B cell (primary cell): ENCODE measurements around the gene YPEL3. TPM values are rescaled to one million over a fixed set of nuclear protein-coding genes. Genes with fewer than 3 reads are reported as not detected.

ENCODE experiments used
- ATAC-seq: fragments of 200-7000 bp; cut with Tn5 transposase; one replicate; pipeline ENCODE4 v1.10.0; 2021; ENCODE audit warnings: low read depth, mild to moderate bottlenecking, moderate number of reproducible peaks, moderate library complexity
- CTCF ChIA-PET: fragments of 350-600 bp; sonication (Branson Sonifier 250); formaldehyde crosslinking; loops from one replicate; lab custom pipeline; 2021; ENCODE audit warnings: antibody characterized with exemption, inconsistent platforms; lab: Charles Lee
- POLR2A ChIA-PET: fragments of 350-600 bp; sonication (Branson Sonifier 250); formaldehyde crosslinking; loops from one replicate; lab custom pipeline; 2021; ENCODE audit warnings: antibody characterized with exemption; lab: Charles Lee
- DNase-seq: peaks from one replicate; pipeline ENCODE4 v3.0.0; 2013
- H2AFZ ChIP-seq: 2 replicates; pipeline ENCODE4 v1.6.1; 2012; ENCODE audit warnings: mild to moderate bottlenecking, low read depth, low read length; ENCODE audit not compliant: insufficient read depth, poor library complexity, severe bottlenecking
- H3K27ac ChIP-seq, 2 donors: 1 replicate in 1 of 2; 2 replicates in 1 of 2; pipeline ENCODE4 v1.5.1; 2012 to 2013; ENCODE audit warnings: low read length in 2 of 2, mild to moderate bottlenecking in 2 of 2, moderate library complexity in 1 of 2
- H3K27me3 ChIP-seq, 4 experiments: fragments of 200-600 bp in 1 of 4; sonication (generic) in 1 of 4; replicated peaks in 1 of 4; 1 replicate in 2 of 4; 2 replicates in 2 of 4; pipeline versions ENCODE4 v1.6.1 to v1.7.0; 2013 to 2016; ENCODE audit warnings: low read length in 3 of 4, mild to moderate bottlenecking in 2 of 4, mixed read lengths in 1 of 4, moderate library complexity in 1 of 4; ENCODE audit not compliant: insufficient read depth in 4 of 4, control insufficient read depth in 3 of 4; ENCODE audit errors: control extremely low read depth in 1 of 4
- H3K36me3 ChIP-seq, 2 experiments: replicated peaks in 1 of 2; 1 replicate in 1 of 2; 2 replicates in 1 of 2; pipeline versions ENCODE4 v1.6.1 to v1.7.1; 2013; ENCODE audit warnings: low read length in 1 of 2; ENCODE audit not compliant: insufficient read depth in 2 of 2, control insufficient read depth in 1 of 2; ENCODE audit errors: control extremely low read depth in 1 of 2, extremely low read depth in 1 of 2
- H3K4me1 ChIP-seq, 2 donors: fragments of 200-600 bp in 1 of 2; sonication (generic) in 1 of 2; 1 replicate in 1 of 2; 2 replicates in 1 of 2; pipeline versions ENCODE4 v1.5.1 to v1.6.1; 2013 to 2017; ENCODE audit warnings: low read length in 2 of 2; ENCODE audit not compliant: control insufficient read depth in 2 of 2, insufficient read depth in 2 of 2
- H3K4me2 ChIP-seq: replicated peaks from 2 replicates; pipeline ENCODE3; 2012; ENCODE audit warnings: mild to moderate bottlenecking, low read depth, low read length; ENCODE audit not compliant: poor library complexity, severe bottlenecking
- H3K4me3 ChIP-seq, 5 experiments: fragments of 200-600 bp in 1 of 5; sonication (generic) in 1 of 5; 1 replicate in 3 of 5; 2 replicates in 2 of 5; pipeline versions ENCODE4 v1.5.1 to v1.7.0; 2011 to 2016; ENCODE audit warnings: low read length in 4 of 5, mild to moderate bottlenecking in 4 of 5, low read depth in 2 of 5, control low read depth in 1 of 5, moderate library complexity in 1 of 5; ENCODE audit not compliant: insufficient read depth in 1 of 5; ENCODE audit errors: control extremely low read depth in 1 of 5, extremely low read depth in 1 of 5
- H3K79me2 ChIP-seq: fragments of 200-600 bp; sonication (generic); one replicate; pipeline ENCODE4 v1.6.0; 2016; ENCODE audit warnings: low read length; ENCODE audit not compliant: control insufficient read depth, insufficient read depth
- H3K9ac ChIP-seq: fragments of 200-600 bp; sonication (generic); 2 replicates; pipeline ENCODE4 v1.6.1; 2017; ENCODE audit warnings: mild to moderate bottlenecking, low read length, moderate library complexity
- H3K9me3 ChIP-seq, 3 donors: one replicate each; pipeline versions ENCODE4 v1.6.1 to v1.7.1; 2013; ENCODE audit warnings: low read length in 2 of 3; ENCODE audit not compliant: control insufficient read depth in 2 of 3, insufficient read depth in 1 of 3; ENCODE audit errors: control extremely low read depth in 1 of 3
- H4K20me1 ChIP-seq: 2 replicates; pipeline ENCODE4 v1.6.0; 2012; ENCODE audit warnings: mild to moderate bottlenecking, low read length; ENCODE audit not compliant: insufficient read depth, control insufficient read depth, poor library complexity, severe bottlenecking
- H3K27ac Mint-ChIP-seq: one replicate; pipeline ENCODE4 v1.8.0; 2021; ENCODE audit warnings: mixed read lengths
- H3K27me3 Mint-ChIP-seq: one replicate; pipeline ENCODE4 v1.8.0; 2021; ENCODE audit warnings: mixed read lengths
- H3K4me1 Mint-ChIP-seq: one replicate; pipeline ENCODE4 v1.8.0; 2021; ENCODE audit warnings: mixed read lengths
- H3K4me3 Mint-ChIP-seq: one replicate; pipeline ENCODE4 v1.8.0; 2021; ENCODE audit warnings: mixed read lengths
- H3K9me3 Mint-ChIP-seq: one replicate; pipeline ENCODE4 v1.8.0; 2022; ENCODE audit warnings: mixed read lengths; ENCODE audit not compliant: insufficient read depth
- EZH2 ChIP-seq: IDR thresholded peaks from 2 replicates; pipeline ENCODE4 v1.6.1; 2012; ENCODE audit warnings: borderline replicate concordance, low read depth, mild to moderate bottlenecking, moderate library complexity, low read length; ENCODE audit not compliant: insufficient read depth, poor library complexity, severe bottlenecking
- whole genome bisulfite sequencing: methylation state at CpG from one replicate; pipeline ENCODE4 v1.1.5; 2013; ENCODE audit warnings: missing lambda C conversion rate; ENCODE audit not compliant: insufficient coverage; 5-methylcytosine and 5-hydroxymethylcytosine counted together
- intact Hi-C: fragments of 100-400 bp; cut with micrococcal nuclease; formaldehyde crosslinking; loops from one replicate; pipeline ENCODE4 v1.10.0; 2022
- polyA plus RNA-seq: library from polyadenylated mRNA; depleted of rRNA; stranded (reverse); fragments of >200 nt; gene quantifications from 2 replicates; pipeline ENCODE4 v1.2.3, GENCODE V29; 2012
- total RNA-seq, 2 donors: library from RNA; stranded (reverse); fragments of 120-200 nt in 1 of 2; gene quantifications; 1 replicate in 1 of 2; 2 replicates in 1 of 2; pipeline versions ENCODE4 v1.2.3 to v1.2.4, GENCODE V29; 2013 to 2022
- TF ChIP-seq, protein P1 (sequence below): fragments of 200-600 bp; IDR thresholded peaks from one replicate; pipeline ENCODE4 v1.8.0; 2022; ENCODE audit warnings: antibody characterized with exemption, mild to moderate bottlenecking

Gene YPEL3
- total and polyA plus RNA-seq, 2 donors (not counting 1 experiment from before 2014, with no cell fraction given), result 314 to 414 TPM

DNA sequence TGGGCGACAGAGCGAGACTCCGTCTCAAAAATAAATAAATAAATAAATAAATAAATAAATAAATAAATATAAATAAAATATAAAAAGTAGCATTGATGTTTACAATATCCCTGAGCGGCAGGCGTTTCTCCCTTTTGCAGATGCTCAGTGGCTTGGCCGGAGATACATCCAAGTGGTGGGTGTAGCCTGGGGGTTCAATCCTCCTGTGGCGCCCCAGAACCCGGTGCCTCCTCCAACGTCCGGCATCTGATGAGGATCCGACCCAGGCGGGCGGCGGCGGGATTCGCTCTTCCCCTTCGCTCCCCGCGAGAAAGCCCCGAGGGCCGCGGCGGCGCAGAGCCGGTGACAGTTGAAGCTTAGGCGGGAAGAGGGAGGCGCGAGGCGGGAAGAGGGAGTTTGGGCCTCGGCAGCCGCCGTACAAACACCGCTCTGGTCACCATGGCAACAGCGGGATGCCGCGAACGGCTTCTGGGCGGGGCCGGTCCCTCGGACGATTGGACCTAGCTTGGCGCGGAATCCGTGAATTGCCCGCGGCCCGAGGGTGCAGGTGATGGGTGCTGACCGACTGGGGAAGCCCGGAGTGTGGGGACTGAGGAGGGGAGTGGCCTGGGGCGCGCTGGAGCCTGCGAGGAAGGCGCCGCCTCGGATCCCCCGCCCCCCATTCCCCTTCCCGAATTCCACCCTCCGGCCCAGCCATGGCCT, 43.2 kb downstream of the YPEL3 start:
- peak overlapping the region; percentile 9 to 70 (median 63) for H3K4me3 ChIP-seq
- H3K79me2 ChIP-seq, result peaks cover 3% of the 10 kb centered on the region
- ChIA-PET CTCF (interaction anchor here (0.7 to 1.7 kb wide), 4 partner anchors 13 to 90 kb away, joined by 3 to 5 read pairs (median 4); partner anchors contain the start of gene ALDOA), POLR2A (interaction anchor here (1.0 kb wide), 1 partner anchor 13 kb away, joined by 8 read pairs; the partner anchor contains the start of gene ALDOA)
- H4K20me1 ChIP-seq, result no peaks in the 10 kb centered on the region
- H3K27me3 ChIP-seq, result peaks cover 0 to 3% (median 0%) of the 10 kb centered on the region in 4 experiments
- peak overlapping the region; percentile 97 for H3K4me2 ChIP-seq
- peak overlapping the region; percentile 83 for H2AFZ ChIP-seq
- peak overlapping the region in 1 of 2 donors; percentile 5 for H3K27ac ChIP-seq
- peak; percentile 87 for ATAC-seq
- peaks cover 5 to 12% of the 10 kb centered on the region in 2 donors for H3K4me1 ChIP-seq
- DNase-seq, result peak; percentile 92
- H3K4me1 Mint-ChIP-seq, result peaks cover 13% of the 10 kb centered on the region
- peak overlapping the region; percentile 87 for H3K4me3 Mint-ChIP-seq
- no peaks in the 10 kb centered on the region for H3K36me3 ChIP-seq
- no peaks in the 10 kb centered on the region for H3K9me3 Mint-ChIP-seq
- peak overlapping the region; percentile 68 for H3K9ac ChIP-seq
- H3K9me3 ChIP-seq, result no peaks in the 10 kb centered on the region
- H3K27ac Mint-ChIP-seq, result peak overlapping the region; percentile 82
- intact Hi-C loops, result loop anchor here (1.0 kb wide), 3 partner anchors 12 to 190 kb away; partner anchors contain the start of genes ALDOA and CDIPT
- under 1% methylated on average over 44 of the region's 58 CpGs for WGBS
- H3K27me3 Mint-ChIP-seq, result no peaks in the 10 kb centered on the region
- no peak for TF ChIP-seq EZH2
- TF ChIP-seq, protein P1, sequence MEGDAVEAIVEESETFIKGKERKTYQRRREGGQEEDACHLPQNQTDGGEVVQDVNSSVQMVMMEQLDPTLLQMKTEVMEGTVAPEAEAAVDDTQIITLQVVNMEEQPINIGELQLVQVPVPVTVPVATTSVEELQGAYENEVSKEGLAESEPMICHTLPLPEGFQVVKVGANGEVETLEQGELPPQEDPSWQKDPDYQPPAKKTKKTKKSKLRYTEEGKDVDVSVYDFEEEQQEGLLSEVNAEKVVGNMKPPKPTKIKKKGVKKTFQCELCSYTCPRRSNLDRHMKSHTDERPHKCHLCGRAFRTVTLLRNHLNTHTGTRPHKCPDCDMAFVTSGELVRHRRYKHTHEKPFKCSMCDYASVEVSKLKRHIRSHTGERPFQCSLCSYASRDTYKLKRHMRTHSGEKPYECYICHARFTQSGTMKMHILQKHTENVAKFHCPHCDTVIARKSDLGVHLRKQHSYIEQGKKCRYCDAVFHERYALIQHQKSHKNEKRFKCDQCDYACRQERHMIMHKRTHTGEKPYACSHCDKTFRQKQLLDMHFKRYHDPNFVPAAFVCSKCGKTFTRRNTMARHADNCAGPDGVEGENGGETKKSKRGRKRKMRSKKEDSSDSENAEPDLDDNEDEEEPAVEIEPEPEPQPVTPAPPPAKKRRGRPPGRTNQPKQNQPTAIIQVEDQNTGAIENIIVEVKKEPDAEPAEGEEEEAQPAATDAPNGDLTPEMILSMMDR, result no peak

DNA sequence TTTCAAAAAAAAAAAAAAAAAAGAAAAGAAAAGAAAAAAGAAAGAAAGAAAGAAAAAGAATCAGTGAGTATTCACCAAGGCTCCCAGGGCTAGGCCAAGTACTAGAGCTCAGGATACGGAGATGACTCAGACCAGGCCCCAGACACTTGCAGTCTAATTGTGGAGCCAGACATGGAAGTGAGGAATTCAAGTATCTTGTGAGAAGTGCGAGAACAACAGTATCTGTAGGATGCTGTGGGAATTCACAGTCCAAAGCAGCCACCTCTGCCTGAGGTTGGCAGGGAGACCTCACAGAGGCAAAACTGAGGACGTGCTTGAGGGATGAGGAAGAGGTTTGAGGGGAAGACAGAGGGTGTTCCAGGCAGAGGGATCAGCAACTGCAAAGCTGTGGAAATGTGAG, 44.5 kb downstream of the YPEL3 start:
- Histone ChIP-seq H2AFZ (no peak overlapping the region), H3K9me3 (no peaks in the 10 kb centered on the region), H3K36me3 (no peaks in the 10 kb centered on the region), H3K27ac (no peak overlapping the region), H4K20me1 (no peaks in the 10 kb centered on the region), H3K4me3 (no peak overlapping the region), H3K27me3 (peaks cover 0 to 3% (median 0%) of the 10 kb centered on the region in 4 experiments), H3K4me1 (peaks cover 5 to 12% of the 10 kb centered on the region in 2 donors), H3K4me2 (no peak overlapping the region), H3K79me2 (peaks cover 3% of the 10 kb centered on the region), H3K9ac (no peak overlapping the region)
- ATAC-seq, result no peak
- 94% methylated on average over 3 of the region's 3 CpGs for WGBS
- Mint-ChIP-seq H3K4me3 (peak overlapping the region; percentile 71), H3K27me3 (no peaks in the 10 kb centered on the region), H3K9me3 (no peaks in the 10 kb centered on the region), H3K27ac (peak overlapping the region; percentile 56), H3K4me1 (peaks cover 13% of the 10 kb centered on the region)
- POLR2A ChIA-PET, result interaction anchor here (0.7 to 1.1 kb wide), 2 partner anchors 14 to 41 kb away, joined by 4 to 6 read pairs; partner anchors contain the start of gene ALDOA
- intact Hi-C loops, result no loop called here
- CTCF ChIA-PET, result interaction anchor here (0.5 to 0.7 kb wide), 2 partner anchors 91 to 856 kb away, joined by 3 to 4 read pairs; no protein-coding TSS in a partner anchor
- DNase-seq, result no peak
- TF ChIP-seq EZH2, result no peak
- TF ChIP-seq, protein P1, result no peak
